ENCODE data around the gene RBP3. TPM values are rescaled to one million over a fixed set of nuclear protein-coding genes. Genes with fewer than 3 reads are reported as not detected.

The RBP3 gene
- total RNA-seq, 1 experiment from 2014 or later = not detected

- H3K9me3 ChIP-seq (ENCODE audit: control insufficient read depth in 1 of 2, insufficient read depth in 1 of 2, low read depth in 1 of 2, low read length in 2 of 2) = no peaks in the 10 kb centered on the region
- CTCF ChIA-PET = interaction anchor here (0.6 to 2.2 kb wide), 6 partner anchors 9 to 42 kb away, joined by 3 to 7 read pairs (median 4); partner anchors contain the start of gene ZNF488
- TF ChIP-seq TCF7L2 (IDR thresholded peaks at IDR 0.05; ENCODE audit: borderline replicate concordance, extremely low read depth, insufficient read depth, insufficient read length) (no peak), JUND (IDR thresholded peaks at IDR 0.05) (no peak), EGR1 (IDR thresholded peaks at IDR 0.05; ENCODE audit: low read depth) (no peak), POLR2AphosphoS5 (IDR thresholded peaks at IDR 0.05; ENCODE audit: low read depth, low read length) (no peak), MAX (IDR thresholded peaks at IDR 0.05) (no peak), CEBPB (IDR thresholded peaks at IDR 0.05; ENCODE audit: low read depth) (no peak), CBX3 (IDR thresholded peaks at IDR 0.05; ENCODE audit: low read depth) (no peak), RAD21 (IDR thresholded peaks at IDR 0.05; ENCODE audit: low read depth) (peak; percentile 27; the same call in 1 of the 2 replicates), ZBTB33 (IDR thresholded peaks at IDR 0.05; ENCODE audit: extremely low read depth, insufficient replicate concordance, low read length) (no peak), SRF (IDR thresholded peaks at IDR 0.05; ENCODE audit: low read depth) (no peak), ZNF274 (IDR thresholded peaks at IDR 0.05; ENCODE audit: low read depth, low read length) (no peak), SIN3A (IDR thresholded peaks at IDR 0.05; ENCODE audit: low read depth) (no peak), CTCF (IDR thresholded peaks at IDR 0.05 in 2 of 3, conservative IDR thresholded peaks at IDR 0.05 in 1 of 3; ENCODE audit: borderline replicate concordance in 1 of 3, insufficient read depth in 1 of 3, low read depth in 2 of 3, low read length in 2 of 3) (peak in 2 of 3 experiments; percentile 45 to 56; a peak in 4 of 6 replicates)
- H3K9ac ChIP-seq (ENCODE audit: low read length) = peak overlapping the region; percentile 50
- intact Hi-C loops (cut with micrococcal nuclease) = no loop called here
- RAD21 ChIA-PET (ENCODE audit: low non-redundant PET in 1 of 2, low total read pairs in 2 of 2, uncharacterized antibody in 2 of 2, unreplicated experiment in 2 of 2) = no interaction called here
- H3K79me2 ChIP-seq (ENCODE audit: insufficient read depth, low read length) = no peaks in the 10 kb centered on the region
- no peak overlapping the region for H2AFZ ChIP-seq (ENCODE audit: low read depth, low read length, poor library complexity, severe bottlenecking)
- no peaks in the 10 kb centered on the region for H3K9me2 ChIP-seq (ENCODE audit: insufficient read depth)
- H3K4me3 ChIP-seq (replicated peaks in 1 of 2; ENCODE audit: low read depth in 1 of 2, low read length in 2 of 2) = peak overlapping the region in 1 of 2 experiments; percentile 39; a peak in 1 of 4 replicates
- peaks cover 68 to 79% of the 10 kb centered on the region in 2 experiments for H3K4me1 ChIP-seq (ENCODE audit: control insufficient read depth in 1 of 2, insufficient read depth in 2 of 2, low read length in 2 of 2)
- DNase-seq (ENCODE audit: low read depth, low spot score) (no peak), ATAC-seq (peak; percentile 3; the same call in 1 of the 2 replicates)
- no peaks in the 10 kb centered on the region for H3K36me3 ChIP-seq (ENCODE audit: control insufficient read depth in 1 of 2, insufficient read depth in 2 of 2, low read length in 2 of 2)
- BruUV-seq (replicated peaks) = no TSS peak
- H3K27me3 ChIP-seq (ENCODE audit: insufficient read depth, low read length) = no peaks in the 10 kb centered on the region
- peak overlapping the region; percentile 89 for H3K27ac ChIP-seq (ENCODE audit: low read depth, low read length)
- H4K20me1 ChIP-seq (ENCODE audit: insufficient read depth) = no peaks in the 10 kb centered on the region
- H3K4me2 ChIP-seq (ENCODE audit: low read length) = peak overlapping the region; percentile 77
- POLR2A ChIA-PET = interaction anchor here (1.1 kb wide), 1 partner anchor 19 kb away, joined by 4 read pairs; the partner anchor contains the start of gene ZNF488
Measured at GRCh38 chr10:47403446-47404318, 55.5 kb downstream of the RBP3 start.
